Gastroesophageal sphincter (tissue), 4 donors: ENCODE data around the gene ERBB4. TPM values are rescaled to one million over a fixed set of nuclear protein-coding genes. Genes with fewer than 3 reads are reported as not detected.

Experiments
- ATAC-seq: fragments of 150-250 bp; one replicate; pipeline ENCODE4 v1.9.1; 2016; ENCODE audit warnings: mild to moderate bottlenecking, moderate library complexity
- H3K27ac ChIP-seq, 4 donors: fragments of 200-600 bp; sonication (generic) in 3 of 4; 1 replicate in 3 of 4; 2 replicates in 1 of 4; pipeline ENCODE4 v1.5.1; 2016 to 2019
- H3K27me3 ChIP-seq: fragments of 200-600 bp; sonication (generic); one replicate; pipeline ENCODE4 v1.5.1; 2019
- H3K36me3 ChIP-seq, 2 donors: fragments of 200-600 bp; sonication (generic); one replicate each; pipeline ENCODE4 v1.5.1; 2019; ENCODE audit warnings: control low read depth in 1 of 2
- H3K4me1 ChIP-seq, 3 donors: fragments of 200-600 bp; sonication (generic); 1 replicate in 2 of 3; 2 replicates in 1 of 3; pipeline ENCODE4 v1.5.1; 2016 to 2019; ENCODE audit warnings: control low read depth in 2 of 3
- H3K4me3 ChIP-seq, 2 donors: fragments of 200-600 bp; sonication (generic); one replicate each; pipeline ENCODE4 v1.5.1; 2019; ENCODE audit warnings: mild to moderate bottlenecking in 1 of 2, moderate library complexity in 1 of 2
- H3K9me3 ChIP-seq, 3 donors: fragments of 200-600 bp; sonication (generic); one replicate each; pipeline ENCODE4 v1.5.1; 2017 to 2019; ENCODE audit warnings: control low read depth in 2 of 3
- EP300 ChIP-seq: sonication (generic); formaldehyde crosslinking; IDR thresholded peaks from one replicate; pipeline ENCODE4 v1.6.1; 2017; ENCODE audit warnings: antibody characterized with exemption, mild to moderate bottlenecking
- POLR2A ChIP-seq, 2 donors: fragments of 450-650 bp; IDR thresholded peaks; one replicate each; pipeline ENCODE4 v1.6.1; 2017; ENCODE audit warnings: antibody characterized with exemption in 2 of 2, mild to moderate bottlenecking in 2 of 2, moderate library complexity in 1 of 2
- POLR2AphosphoS5 ChIP-seq: sonication (generic); formaldehyde crosslinking; IDR thresholded peaks from one replicate; pipeline ENCODE4 v1.6.1; 2017; ENCODE audit warnings: antibody characterized with exemption
- WGBS, 2 donors: methylation state at CpG; one replicate each; pipeline ENCODE4 v1.1.5; 2018; ENCODE audit warnings: low coverage in 1 of 2; 5-methylcytosine and 5-hydroxymethylcytosine counted together
- total RNA-seq, 4 donors: library from RNA; depleted of rRNA; stranded (reverse); fragments of >200 nt; gene quantifications; one replicate each; pipeline ENCODE4 v1.1.0, GENCODE V29; 2016
- TF ChIP-seq, protein P1 (sequence below), 4 experiments: fragments of 200-600 bp in 2 of 4; fragments of 450-650 bp in 2 of 4; sonication (generic) in 1 of 4; IDR thresholded peaks; one replicate each; pipeline ENCODE4 v1.5.1; 2017 to 2019; ENCODE audit warnings: antibody characterized with exemption in 4 of 4, mild to moderate bottlenecking in 2 of 4, moderate library complexity in 2 of 4

ERBB4 gene
- total RNA-seq, 4 donors from 2014 or later = 0.16 to 0.92 (median 0.50) TPM

DNA sequence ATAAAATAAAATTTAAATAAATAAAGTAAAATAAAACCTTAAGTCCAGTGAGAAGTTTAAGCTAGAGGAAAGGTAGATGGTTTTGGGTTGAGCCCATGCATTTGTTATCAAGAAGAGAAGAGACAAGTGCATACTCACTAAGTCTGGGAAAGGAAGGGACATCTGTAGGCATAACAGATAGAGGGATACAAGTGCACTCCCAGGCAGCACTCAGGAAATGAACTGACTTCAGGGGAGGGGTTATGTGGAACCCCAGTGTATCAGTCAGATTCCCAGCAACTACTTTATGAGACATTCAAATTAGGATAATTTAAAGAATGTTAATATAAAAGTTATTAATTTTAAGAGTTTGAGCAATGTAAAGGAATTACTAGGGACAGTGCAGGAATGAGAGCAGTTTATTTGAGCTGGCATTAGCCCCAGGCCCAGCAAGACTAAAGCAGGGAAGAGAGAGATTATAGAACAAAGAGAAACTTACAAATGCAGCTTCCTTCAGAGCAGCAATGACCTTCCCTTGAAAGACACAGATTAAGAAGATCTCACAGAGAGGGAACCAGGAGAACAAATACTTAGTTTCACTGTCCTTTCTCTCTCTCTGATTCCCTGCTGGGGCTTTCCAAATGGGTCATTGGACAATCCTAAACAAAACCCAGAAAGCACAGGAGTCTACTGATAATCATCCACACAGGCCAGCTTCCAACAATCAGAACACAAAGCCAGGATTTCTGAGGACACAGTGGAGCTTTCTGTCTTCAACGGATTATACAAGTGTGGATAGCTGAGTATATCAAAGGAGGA, 109.7 kb downstream of the ERBB4 start:
- H3K9me3 ChIP-seq = no peaks in the 10 kb centered on the region
- H3K27me3 ChIP-seq = no peaks in the 10 kb centered on the region
- whole genome bisulfite sequencing, 2 donors = 28 to 33% methylated on average over 1 of the region's 1 CpG
- H3K36me3 ChIP-seq = no peaks in the 10 kb centered on the region
- TF ChIP-seq EP300 (no peak), POLR2A (IDR thresholded peaks at IDR 0.05) (no peak), POLR2AphosphoS5 (no peak)
- TF ChIP-seq, protein P1, sequence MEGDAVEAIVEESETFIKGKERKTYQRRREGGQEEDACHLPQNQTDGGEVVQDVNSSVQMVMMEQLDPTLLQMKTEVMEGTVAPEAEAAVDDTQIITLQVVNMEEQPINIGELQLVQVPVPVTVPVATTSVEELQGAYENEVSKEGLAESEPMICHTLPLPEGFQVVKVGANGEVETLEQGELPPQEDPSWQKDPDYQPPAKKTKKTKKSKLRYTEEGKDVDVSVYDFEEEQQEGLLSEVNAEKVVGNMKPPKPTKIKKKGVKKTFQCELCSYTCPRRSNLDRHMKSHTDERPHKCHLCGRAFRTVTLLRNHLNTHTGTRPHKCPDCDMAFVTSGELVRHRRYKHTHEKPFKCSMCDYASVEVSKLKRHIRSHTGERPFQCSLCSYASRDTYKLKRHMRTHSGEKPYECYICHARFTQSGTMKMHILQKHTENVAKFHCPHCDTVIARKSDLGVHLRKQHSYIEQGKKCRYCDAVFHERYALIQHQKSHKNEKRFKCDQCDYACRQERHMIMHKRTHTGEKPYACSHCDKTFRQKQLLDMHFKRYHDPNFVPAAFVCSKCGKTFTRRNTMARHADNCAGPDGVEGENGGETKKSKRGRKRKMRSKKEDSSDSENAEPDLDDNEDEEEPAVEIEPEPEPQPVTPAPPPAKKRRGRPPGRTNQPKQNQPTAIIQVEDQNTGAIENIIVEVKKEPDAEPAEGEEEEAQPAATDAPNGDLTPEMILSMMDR (IDR thresholded peaks at IDR 0.05) = no peak
- no peak overlapping the region for H3K27ac ChIP-seq
- H3K4me3 ChIP-seq = no peak overlapping the region
- no peaks in the 10 kb centered on the region for H3K4me1 ChIP-seq
- ATAC-seq = no peak

DNA sequence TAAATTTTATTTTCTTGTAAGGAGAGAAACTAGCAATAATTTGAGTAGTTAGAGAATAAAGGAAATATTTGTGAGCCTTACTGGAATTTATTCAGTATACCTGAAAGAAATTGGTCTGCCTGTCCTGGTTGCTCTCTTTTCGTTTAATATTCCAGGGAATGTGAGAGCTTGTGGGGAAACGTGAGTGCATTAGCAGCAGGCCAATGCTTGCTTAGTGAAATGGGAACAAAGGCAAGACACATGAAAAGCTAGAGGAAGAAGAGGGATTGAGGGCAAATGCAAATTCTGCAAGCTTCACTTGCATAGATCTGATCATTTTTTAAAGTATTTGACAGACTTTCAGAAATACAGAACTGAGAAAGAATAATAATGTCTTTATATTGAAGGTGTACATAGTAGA, 111.0 kb downstream of the ERBB4 start:
- 40 to 48% methylated on average over 2 of the region's 2 CpGs for WGBS, 2 donors
- no peak overlapping the region for H3K27ac ChIP-seq
- TF ChIP-seq POLR2AphosphoS5 = no peak
- TF ChIP-seq, protein P1 (IDR thresholded peaks at IDR 0.05) = no peak
- no peak for TF ChIP-seq EP300
- TF ChIP-seq POLR2A (IDR thresholded peaks at IDR 0.05) = no peak
- no peaks in the 10 kb centered on the region for H3K36me3 ChIP-seq
- H3K4me1 ChIP-seq = no peaks in the 10 kb centered on the region
- H3K9me3 ChIP-seq = no peaks in the 10 kb centered on the region
- H3K27me3 ChIP-seq = no peaks in the 10 kb centered on the region
- ATAC-seq = no peak
- H3K4me3 ChIP-seq = no peak overlapping the region

DNA sequence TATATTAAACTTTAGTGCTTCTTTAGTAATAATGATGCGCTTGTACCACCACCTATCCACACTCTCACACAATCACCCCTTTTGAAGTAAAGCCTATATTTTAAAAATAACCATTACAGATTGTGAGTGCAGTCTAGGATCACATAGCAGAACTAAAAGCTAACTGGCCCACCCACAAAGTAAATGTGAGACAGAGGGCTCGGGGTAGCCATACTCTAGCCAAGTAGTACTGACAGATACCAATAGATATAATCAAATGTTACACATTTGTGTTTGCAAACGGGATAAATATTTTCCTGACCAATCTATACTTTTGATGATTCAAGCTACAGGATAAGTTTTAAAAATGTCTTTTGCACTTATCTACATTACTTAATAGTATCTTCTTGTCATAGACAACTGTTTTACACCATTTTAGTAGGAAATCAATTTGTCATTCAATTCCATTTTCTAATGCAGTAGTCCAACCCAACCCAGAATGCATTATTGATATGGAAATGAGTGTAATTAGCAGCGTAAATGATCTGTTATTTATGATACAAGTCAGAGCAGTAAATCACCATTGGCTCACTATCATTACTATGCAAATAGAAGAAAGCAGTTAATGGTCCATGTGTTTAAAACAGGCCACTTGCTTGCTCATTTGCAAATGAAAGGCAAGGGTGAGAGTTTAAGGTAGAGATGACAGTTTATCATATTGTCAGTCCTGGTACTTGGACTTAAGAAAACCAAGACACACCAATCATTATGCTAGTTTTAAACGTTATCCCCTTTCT, 111.8 kb downstream of the ERBB4 start:
- TF ChIP-seq POLR2A (IDR thresholded peaks at IDR 0.05) = no peak
- no peak for TF ChIP-seq POLR2AphosphoS5
- TF ChIP-seq EP300 = no peak
- TF ChIP-seq, protein P1 (IDR thresholded peaks at IDR 0.05) = no peak
- Histone ChIP-seq H3K9me3 (no peaks in the 10 kb centered on the region), H3K27ac (no peak overlapping the region), H3K36me3 (no peaks in the 10 kb centered on the region), H3K4me1 (no peaks in the 10 kb centered on the region), H3K27me3 (no peaks in the 10 kb centered on the region), H3K4me3 (no peak overlapping the region)
- WGBS, 2 donors = 49 to 71% methylated on average over 5 of the region's 5 CpGs
- ATAC-seq = no peak

DNA sequence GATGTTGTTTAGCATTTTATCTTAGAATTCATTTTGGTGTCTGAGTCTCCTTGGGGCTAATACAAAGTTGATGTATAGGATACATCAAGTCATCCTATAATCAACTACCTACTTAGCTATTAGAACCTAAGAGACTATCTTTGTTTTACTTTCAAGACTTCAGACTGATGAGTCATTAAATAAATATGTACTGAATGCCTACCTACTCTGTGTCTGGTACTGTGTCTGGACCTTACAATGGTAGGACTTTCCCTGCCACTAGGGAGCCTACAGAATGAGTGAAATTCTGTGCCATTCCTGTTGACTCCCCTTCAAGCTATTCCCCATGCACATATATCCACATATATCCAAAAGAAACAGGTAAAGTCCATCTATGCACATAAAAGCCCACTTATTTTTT, 114.5 kb downstream of the ERBB4 start:
- H3K9me3 ChIP-seq = no peaks in the 10 kb centered on the region
- no peak overlapping the region for H3K27ac ChIP-seq
- no peaks in the 10 kb centered on the region for H3K27me3 ChIP-seq
- no peaks in the 10 kb centered on the region for H3K4me1 ChIP-seq
- ATAC-seq = no peak
- no peak overlapping the region for H3K4me3 ChIP-seq
- no peaks in the 10 kb centered on the region for H3K36me3 ChIP-seq
- TF ChIP-seq EP300 = no peak
- no peak for TF ChIP-seq POLR2A (IDR thresholded peaks at IDR 0.05)
- TF ChIP-seq, protein P1 (IDR thresholded peaks at IDR 0.05) = no peak
- TF ChIP-seq POLR2AphosphoS5 = no peak
